NCI-H1436 treated with DMSO at 0.1 percent for 48 hours (cell line): Measurements from ENCODE around the gene GCNT4.

ENCODE experiments used
- DNase-seq: peaks from one replicate; lab custom pipeline; 2025; lab: John Stamatoyannopoulos, UW

The GCNT4 gene

DNA sequence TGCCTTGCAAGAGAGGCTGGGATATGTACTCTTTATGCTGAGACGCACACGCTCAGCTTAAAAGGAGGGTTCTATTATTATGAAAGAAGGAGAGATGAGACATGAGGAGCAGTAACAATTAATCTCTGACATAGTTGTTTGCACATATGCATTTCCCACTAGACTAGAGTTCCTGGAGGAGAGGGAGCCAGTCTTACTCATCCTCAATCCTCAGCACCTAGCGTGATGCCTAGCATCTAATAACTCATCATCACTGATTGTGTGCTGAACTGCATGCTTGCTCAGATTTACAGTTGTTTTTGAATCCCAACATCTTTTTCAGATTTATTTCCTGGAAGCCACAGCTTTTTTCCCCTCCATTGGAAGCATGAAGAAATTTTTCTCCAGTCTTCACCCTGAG is 35.5 kb downstream of the GCNT4 start:
- DNase-seq: no peak

DNA sequence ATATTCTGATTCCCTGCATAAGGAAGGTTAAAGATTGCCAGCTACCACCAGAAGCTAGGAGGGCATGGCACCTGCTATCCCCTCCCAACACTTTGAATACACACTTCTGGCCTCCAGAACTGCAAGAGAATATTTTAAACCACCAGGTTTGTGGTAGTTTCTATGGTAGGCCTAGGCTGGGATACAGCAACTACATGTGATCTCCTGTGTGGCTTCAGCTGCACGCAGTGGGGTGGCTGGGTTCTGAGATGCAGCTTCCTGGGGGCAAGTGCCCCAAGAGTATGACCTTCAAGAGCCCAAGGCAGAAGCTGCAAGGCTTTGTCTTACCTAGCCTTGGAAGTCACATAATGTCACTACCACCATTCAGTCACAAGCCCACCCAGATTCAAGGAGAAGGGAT is 39.6 kb downstream of the GCNT4 start:
- DNase-seq: no peak

DNA sequence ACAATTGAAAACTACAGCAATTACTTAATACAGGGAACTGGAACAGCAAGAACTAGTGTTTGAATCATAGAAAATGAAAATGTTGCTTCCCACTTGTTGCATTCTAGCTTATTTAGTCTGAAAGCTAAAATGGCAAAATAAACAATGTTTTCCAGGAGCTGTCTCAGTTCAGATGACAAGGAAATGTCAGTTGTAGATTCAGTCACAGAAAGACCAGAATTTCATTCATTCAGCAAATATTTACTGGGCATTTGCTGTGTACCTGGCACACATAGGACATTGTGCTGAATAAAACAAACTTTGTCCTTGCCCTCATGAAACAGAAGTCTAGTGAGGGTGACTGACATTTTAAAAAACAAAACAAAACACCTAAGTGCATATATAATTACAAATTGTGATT is 41.5 kb downstream of the GCNT4 start:
- DNase-seq: no peak

DNA sequence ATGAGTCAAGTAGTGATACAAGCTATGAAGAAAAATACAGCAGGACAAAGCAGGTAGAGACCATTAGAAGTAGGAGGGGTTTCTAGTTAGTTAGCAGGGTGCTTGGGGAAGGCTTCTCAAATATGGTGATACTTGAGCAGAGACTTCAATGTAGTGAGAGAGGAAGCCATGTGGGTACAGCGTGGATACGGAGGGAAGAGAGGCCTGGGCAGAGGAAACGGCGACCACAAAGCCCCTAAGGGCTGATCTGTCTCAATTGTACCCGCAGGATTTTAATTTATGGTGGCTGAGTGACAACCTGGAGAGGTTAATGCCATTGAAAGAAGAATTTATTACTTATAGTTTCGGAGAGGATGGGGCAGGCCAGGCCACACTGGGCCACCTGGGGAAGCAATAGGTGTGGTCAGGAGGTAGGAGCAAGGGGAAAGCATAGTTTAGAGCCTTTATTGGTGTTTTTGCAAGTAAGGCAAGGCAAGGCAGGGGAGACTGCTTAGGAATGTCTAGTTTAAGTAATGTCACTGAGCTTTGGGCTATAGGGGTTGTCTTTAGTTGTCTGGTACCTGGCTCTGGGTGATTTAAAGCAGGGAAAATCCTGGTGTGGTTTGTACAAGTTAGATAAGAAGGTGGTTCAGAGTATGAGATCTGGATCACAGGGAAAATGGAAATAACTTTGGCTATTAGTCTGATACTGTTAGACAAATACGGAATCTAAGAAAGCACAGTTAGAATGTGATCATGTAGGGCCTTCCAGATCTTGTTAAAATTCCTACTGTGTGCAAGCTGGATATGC is 42.6 kb downstream of the GCNT4 start:
- no peak for DNase-seq

DNA sequence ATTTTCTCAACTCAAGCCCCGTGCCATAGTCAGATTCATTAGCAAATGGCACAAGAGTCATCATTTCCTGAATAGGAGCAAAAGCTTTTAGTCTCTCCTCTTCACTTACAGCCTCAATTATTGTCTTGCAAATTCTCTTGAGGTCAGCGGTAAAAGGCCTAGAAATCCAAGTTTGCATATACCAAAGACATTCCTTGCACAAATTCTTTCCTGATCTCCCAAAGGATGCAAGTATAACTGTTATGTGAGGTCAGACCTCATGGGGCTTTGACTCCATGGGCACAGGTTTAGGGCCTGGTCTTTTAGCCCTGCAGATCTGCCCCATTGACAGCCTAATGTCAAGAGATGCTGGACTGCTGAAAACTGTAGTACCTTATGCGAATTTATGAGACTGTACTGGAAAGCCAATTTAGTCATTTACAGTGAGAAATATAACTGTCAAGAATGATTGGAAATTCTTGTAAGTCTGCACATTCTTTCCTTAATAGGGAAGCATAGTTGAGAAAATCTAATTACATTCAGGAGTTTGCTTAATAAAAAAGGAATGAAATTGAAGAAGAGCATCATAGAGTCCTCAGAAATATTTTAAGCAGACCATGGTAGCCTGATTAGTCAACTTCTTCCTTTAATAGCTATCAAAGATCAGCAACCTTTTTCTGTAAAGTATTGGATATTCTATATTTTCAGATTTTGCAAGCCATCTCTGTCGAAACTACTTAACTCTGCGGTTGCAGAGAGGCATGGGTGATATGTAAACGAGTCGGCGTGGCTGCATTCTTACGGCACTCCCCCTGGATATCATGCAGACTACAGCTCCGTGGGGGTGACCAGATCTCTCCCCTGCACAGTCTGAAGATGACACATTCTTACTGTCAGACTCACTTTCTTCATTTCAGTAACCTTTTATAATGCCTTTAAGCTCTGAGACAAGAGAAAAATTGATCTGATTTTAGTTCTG is 45.2 kb downstream of the GCNT4 start:
- no peak for DNase-seq

DNA sequence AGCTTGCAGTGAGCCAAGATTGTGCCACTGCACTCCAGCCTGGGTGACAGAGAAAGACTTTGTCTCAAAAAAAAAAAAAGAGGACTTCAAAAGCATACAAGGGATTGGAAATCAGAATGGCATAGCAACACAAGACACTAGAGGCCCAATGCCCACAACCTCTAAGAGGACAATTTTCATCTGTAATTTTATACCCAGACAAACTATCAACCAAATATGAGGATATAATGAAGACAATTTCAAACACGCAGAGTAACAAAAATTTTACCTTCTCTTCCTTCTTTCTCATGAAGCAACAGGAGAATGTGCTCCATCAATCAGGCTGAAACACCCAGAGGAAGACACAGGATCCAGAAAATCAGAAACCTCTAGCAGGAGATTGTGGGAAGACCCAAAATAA is 46.8 kb downstream of the GCNT4 start:
- DNase-seq: no peak
